MM.1S (cell line): ENCODE measurements around the gene OR8B12.
A peak's percentile ranks its signal among the peaks of the same experiment; 100 is the strongest.

Experiments used
- DNase-seq: peaks from one replicate; pipeline ENCODE4 v3.0.0-alpha.2; 2015
- H2AFZ ChIP-seq: fragments of 300-600 bp; sonication (generic); 2 replicates; pipeline ENCODE4 v1.6.0; 2016; ENCODE audit warnings: antibody characterized with exemption, low read length
- H3F3A ChIP-seq: fragments of 300-600 bp; sonication (generic); 2 replicates; pipeline ENCODE4 v1.6.1; 2016; ENCODE audit warnings: mild to moderate bottlenecking, antibody characterized with exemption, low read length, moderate library complexity, mixed read lengths; ENCODE audit not compliant: insufficient read depth
- H3K27ac ChIP-seq: fragments of 300-600 bp; sonication (generic); 2 replicates; pipeline ENCODE4 v1.5.1; 2016; ENCODE audit warnings: mild to moderate bottlenecking, low read length
- H3K27me3 ChIP-seq: fragments of 300-600 bp; sonication (generic); replicated peaks from 2 replicates; pipeline ENCODE4 v1.6.0; 2016; ENCODE audit warnings: low read length; ENCODE audit not compliant: insufficient read depth
- H3K36me3 ChIP-seq: fragments of 300-600 bp; sonication (generic); replicated peaks from 2 replicates; pipeline ENCODE4 v1.6.1; 2016; ENCODE audit warnings: mild to moderate bottlenecking, low read length, mixed read lengths; ENCODE audit not compliant: insufficient read depth
- H3K4me1 ChIP-seq: fragments of 300-600 bp; sonication (generic); 2 replicates; pipeline ENCODE4 v1.6.1; 2016; ENCODE audit warnings: low read length, mixed read lengths
- H3K4me2 ChIP-seq: fragments of 300-600 bp; sonication (generic); 2 replicates; pipeline ENCODE4 v1.6.0; 2016; ENCODE audit warnings: low read depth, low read length
- H3K4me3 ChIP-seq: fragments of 300-600 bp; sonication (generic); 2 replicates; pipeline ENCODE4 v1.5.1; 2016; ENCODE audit warnings: low read length, mixed read lengths
- H3K79me2 ChIP-seq: fragments of 300-600 bp; sonication (generic); 2 replicates; pipeline ENCODE4 v1.6.1; 2016; ENCODE audit warnings: mixed run types, low read length, mixed read lengths
- H3K9ac ChIP-seq: fragments of 300-600 bp; sonication (generic); 2 replicates; pipeline ENCODE4 v1.6.1; 2016; ENCODE audit warnings: low read length, mixed read lengths
- H3K9me2 ChIP-seq: fragments of 300-600 bp; sonication (generic); replicated peaks from 2 replicates; pipeline ENCODE4 v1.6.1; 2016; ENCODE audit warnings: mild to moderate bottlenecking, low read length, mixed read lengths; ENCODE audit not compliant: insufficient read depth
- H3K9me3 ChIP-seq: fragments of 300-600 bp; sonication (generic); replicated peaks from 2 replicates; pipeline ENCODE4 v1.6.1; 2016; ENCODE audit warnings: mild to moderate bottlenecking, low read length, mixed read lengths; ENCODE audit not compliant: insufficient read depth
- H4K20me1 ChIP-seq: fragments of 300-600 bp; sonication (generic); 2 replicates; pipeline ENCODE4 v1.6.1; 2016; ENCODE audit warnings: mild to moderate bottlenecking, low read length, moderate library complexity, mixed read lengths; ENCODE audit not compliant: insufficient read depth
- EZH2 ChIP-seq: fragments of 300-600 bp; sonication (generic); optimal IDR thresholded peaks from 2 replicates; pipeline ENCODE3; 2017; ENCODE audit warnings: low read depth, mild to moderate bottlenecking, antibody characterized with exemption, low read length, mixed read lengths
- EZH2phosphoT487 ChIP-seq: fragments of 300-600 bp; sonication (generic); IDR thresholded peaks from 2 replicates; pipeline ENCODE4 v1.6.1; 2018; ENCODE audit warnings: antibody characterized with exemption, low read length
- TF ChIP-seq, protein P1 (sequence below): fragments of 300-600 bp; sonication (generic); IDR thresholded peaks from 2 replicates; pipeline ENCODE4 v1.5.1; 2016; ENCODE audit warnings: antibody characterized with exemption, low read length, mixed read lengths

OR8B12 gene

DNA sequence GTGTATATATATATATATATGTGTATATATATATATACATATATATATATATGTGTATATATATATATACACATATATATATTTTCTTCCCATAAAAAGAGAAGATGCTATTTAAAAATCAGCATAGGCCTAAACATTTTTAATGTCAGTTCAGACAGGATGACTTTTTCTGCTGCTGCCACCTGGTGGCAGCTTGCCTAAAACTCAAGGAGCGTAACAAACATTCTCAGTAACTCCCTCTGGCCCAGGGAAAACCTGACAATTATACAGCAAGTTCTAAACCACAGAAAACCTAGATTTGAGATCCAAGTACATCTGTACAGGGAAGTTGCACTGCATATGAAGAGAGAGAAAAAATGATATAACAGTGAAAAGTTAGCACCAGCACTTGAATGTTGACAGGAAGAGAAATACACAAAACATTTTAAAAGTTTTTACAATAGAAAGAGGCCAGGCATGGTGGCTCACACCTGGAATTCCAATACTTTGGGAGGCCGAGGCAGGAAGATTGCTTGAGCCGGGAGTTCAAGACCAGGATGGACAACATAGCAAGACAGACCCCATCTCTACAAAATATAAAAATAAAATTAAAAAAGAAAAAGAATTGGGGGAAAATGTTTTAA is 42.9 kb upstream of the OR8B12 start:
- peak; percentile 53 for DNase-seq
- H4K20me1 ChIP-seq = no peaks in the 10 kb centered on the region
- no peaks in the 10 kb centered on the region for H3K27me3 ChIP-seq
- no peak overlapping the region for H3K4me2 ChIP-seq
- H3K36me3 ChIP-seq = no peaks in the 10 kb centered on the region
- no peak for TF ChIP-seq EZH2phosphoT487
- TF ChIP-seq, protein P1, sequence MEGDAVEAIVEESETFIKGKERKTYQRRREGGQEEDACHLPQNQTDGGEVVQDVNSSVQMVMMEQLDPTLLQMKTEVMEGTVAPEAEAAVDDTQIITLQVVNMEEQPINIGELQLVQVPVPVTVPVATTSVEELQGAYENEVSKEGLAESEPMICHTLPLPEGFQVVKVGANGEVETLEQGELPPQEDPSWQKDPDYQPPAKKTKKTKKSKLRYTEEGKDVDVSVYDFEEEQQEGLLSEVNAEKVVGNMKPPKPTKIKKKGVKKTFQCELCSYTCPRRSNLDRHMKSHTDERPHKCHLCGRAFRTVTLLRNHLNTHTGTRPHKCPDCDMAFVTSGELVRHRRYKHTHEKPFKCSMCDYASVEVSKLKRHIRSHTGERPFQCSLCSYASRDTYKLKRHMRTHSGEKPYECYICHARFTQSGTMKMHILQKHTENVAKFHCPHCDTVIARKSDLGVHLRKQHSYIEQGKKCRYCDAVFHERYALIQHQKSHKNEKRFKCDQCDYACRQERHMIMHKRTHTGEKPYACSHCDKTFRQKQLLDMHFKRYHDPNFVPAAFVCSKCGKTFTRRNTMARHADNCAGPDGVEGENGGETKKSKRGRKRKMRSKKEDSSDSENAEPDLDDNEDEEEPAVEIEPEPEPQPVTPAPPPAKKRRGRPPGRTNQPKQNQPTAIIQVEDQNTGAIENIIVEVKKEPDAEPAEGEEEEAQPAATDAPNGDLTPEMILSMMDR = peak; percentile 64
- H3K79me2 ChIP-seq = no peaks in the 10 kb centered on the region
- no peaks in the 10 kb centered on the region for H3F3A ChIP-seq
- no peak overlapping the region for H3K27ac ChIP-seq
- H3K9ac ChIP-seq = no peak overlapping the region
- no peaks in the 10 kb centered on the region for H3K9me3 ChIP-seq
- H3K4me3 ChIP-seq = no peak overlapping the region
- 0 out of 2 replicates have a peak, but pooled peaks cover 4% of the 10 kb centered on the region for H3K4me1 ChIP-seq
- no peaks in the 10 kb centered on the region for H3K9me2 ChIP-seq
- no peak overlapping the region for H2AFZ ChIP-seq

DNA sequence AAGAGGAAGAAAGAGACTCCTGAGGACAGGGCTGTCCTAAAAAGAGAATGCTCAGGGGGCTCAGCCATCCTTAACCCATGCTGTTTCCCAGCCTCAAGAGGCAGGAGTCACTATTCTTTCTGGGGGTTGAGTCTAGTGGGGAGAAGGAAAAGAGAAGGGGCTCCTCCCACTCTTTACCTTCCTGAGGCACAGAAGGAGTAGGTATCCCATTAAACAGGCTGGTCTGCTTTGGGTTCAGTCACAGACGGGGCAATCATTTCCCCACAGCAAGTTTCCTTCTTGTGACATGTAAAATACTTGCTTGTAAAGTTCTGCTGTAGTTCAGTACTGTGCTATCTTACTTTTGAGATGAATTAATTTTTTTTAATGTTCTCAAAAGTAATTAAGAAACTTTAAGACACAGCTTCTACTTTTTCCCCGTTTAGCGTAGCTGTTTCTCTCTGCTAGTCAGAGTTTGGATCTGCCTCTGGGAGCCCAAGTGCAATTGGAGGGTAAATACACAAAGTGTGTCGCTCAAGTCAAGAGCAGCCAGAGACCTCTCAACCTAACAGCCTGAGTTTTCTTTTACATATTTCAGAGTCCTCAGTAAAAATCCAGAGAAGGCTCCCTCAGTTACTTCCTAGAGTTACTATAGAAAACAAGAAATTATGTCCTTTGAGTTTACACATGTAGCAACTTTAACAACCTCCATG is 41.4 kb upstream of the OR8B12 start:
- no peaks in the 10 kb centered on the region for H3K9me3 ChIP-seq
- no peaks in the 10 kb centered on the region for H3K27me3 ChIP-seq
- no peak for DNase-seq
- H2AFZ ChIP-seq = no peak overlapping the region
- H3F3A ChIP-seq = no peaks in the 10 kb centered on the region
- no peaks in the 10 kb centered on the region for H3K79me2 ChIP-seq
- no peaks in the 10 kb centered on the region for H4K20me1 ChIP-seq
- H3K9me2 ChIP-seq = no peaks in the 10 kb centered on the region
- no peaks in the 10 kb centered on the region for H3K36me3 ChIP-seq
- H3K9ac ChIP-seq = no peak overlapping the region
- H3K4me2 ChIP-seq = no peak overlapping the region
- H3K4me1 ChIP-seq = 0 out of 2 replicates have a peak, but pooled peaks cover 4% of the 10 kb centered on the region
- no peak overlapping the region for H3K4me3 ChIP-seq
- no peak overlapping the region for H3K27ac ChIP-seq
- TF ChIP-seq EZH2 (no peak), EZH2phosphoT487 (no peak)
- TF ChIP-seq, protein P1 = no peak

DNA sequence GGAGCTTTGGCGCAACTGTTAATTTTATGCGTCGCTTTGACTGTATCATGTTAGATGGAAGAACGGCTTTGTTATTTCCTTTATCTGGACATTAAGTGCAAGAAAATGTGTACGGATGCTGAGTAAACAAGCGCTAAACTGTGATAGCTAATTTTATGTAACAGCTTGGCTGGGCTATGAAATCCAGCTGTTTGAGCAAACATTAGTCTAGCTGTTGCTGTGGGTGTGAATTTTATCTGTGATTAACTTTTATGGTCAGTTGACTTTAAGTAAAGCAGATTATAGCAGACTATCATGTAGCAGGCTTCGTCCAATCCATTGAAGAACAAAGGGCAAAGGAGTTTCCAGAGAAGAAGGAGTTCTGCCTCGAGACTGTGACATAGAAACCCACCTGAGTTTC is 40.3 kb upstream of the OR8B12 start:
- Histone ChIP-seq H2AFZ (no peak overlapping the region), H3K4me1 (no peaks in the 10 kb centered on the region), H3K4me3 (no peak overlapping the region), H3K79me2 (no peaks in the 10 kb centered on the region), H3K27me3 (no peaks in the 10 kb centered on the region), H3K9me3 (no peaks in the 10 kb centered on the region), H3K9me2 (no peaks in the 10 kb centered on the region), H4K20me1 (no peaks in the 10 kb centered on the region), H3F3A (no peaks in the 10 kb centered on the region), H3K9ac (no peak overlapping the region), H3K36me3 (no peaks in the 10 kb centered on the region), H3K4me2 (no peak overlapping the region), H3K27ac (no peak overlapping the region)
- TF ChIP-seq EZH2phosphoT487 (no peak), EZH2 (no peak)
- TF ChIP-seq, protein P1 = no peak
- no peak for DNase-seq
